H1 (cell line): ENCODE results near the gene SPATA31E1. TPM values are rescaled to one million over a fixed set of nuclear protein-coding genes. Genes with fewer than 3 reads are reported as not detected.

Experiments used
- CTCF ChIA-PET: fragments of 300-600 bp; sonication (Branson Sonifier 250); formaldehyde crosslinking; loops from one replicate; lab custom pipeline; 2021; ENCODE audit not compliant: partially characterized antibody; lab: Charles Lee
- POLR2A ChIA-PET: fragments of 300-600 bp; sonication (Branson Sonifier 250); formaldehyde crosslinking; loops from one replicate; lab custom pipeline; 2021; ENCODE audit warnings: inconsistent platforms; ENCODE audit not compliant: partially characterized antibody; lab: Charles Lee
- DNase-seq, 2 experiments: peaks; one replicate each; pipeline versions ENCODE4 v3.0.0 to v3.0.0-alpha.2; 2010 to 2022; ENCODE audit warnings: low spot score in 2 of 2, low read depth in 1 of 2, mixed read lengths in 1 of 2
- FAIRE-seq: peaks from 2 replicates; lab custom pipeline; 2011; peaks lifted over from hg19 to GRCh38; lab: Jason Lieb, UNC
- H2AFZ ChIP-seq: 2 replicates; pipeline ENCODE4 v1.8.1; 2012; ENCODE audit warnings: low read length, inconsistent platforms
- H2AK5ac ChIP-seq: 2 replicates; pipeline ENCODE4 v1.6.1; 2013; ENCODE audit warnings: low read depth, low read length
- H2BK120ac ChIP-seq: replicated peaks from 2 replicates; pipeline ENCODE3; 2013; ENCODE audit warnings: low read depth, low read length, inconsistent platforms
- H2BK12ac ChIP-seq: 2 replicates; pipeline ENCODE4 v1.6.1; 2013; ENCODE audit warnings: low read depth, low read length
- H2BK15ac ChIP-seq: 2 replicates; pipeline ENCODE4 v1.6.1; 2013; ENCODE audit warnings: low read length
- H2BK20ac ChIP-seq: 2 replicates; pipeline ENCODE4 v1.6.1; 2013; ENCODE audit warnings: low read length
- H2BK5ac ChIP-seq: 2 replicates; pipeline ENCODE4 v1.6.1; 2013; ENCODE audit warnings: low read depth, low read length
- H3K14ac ChIP-seq: 2 replicates; pipeline ENCODE4 v1.6.1; 2013; ENCODE audit warnings: inconsistent platforms; ENCODE audit not compliant: insufficient read length
- H3K18ac ChIP-seq: 2 replicates; pipeline ENCODE4 v1.6.1; 2013; ENCODE audit warnings: low read length; ENCODE audit errors: extremely low read depth
- H3K23ac ChIP-seq: 2 replicates; pipeline ENCODE4 v1.6.1; 2013; ENCODE audit warnings: inconsistent platforms; ENCODE audit not compliant: insufficient read length
- H3K23me2 ChIP-seq: 2 replicates; pipeline ENCODE4 v1.6.1; 2013; ENCODE audit warnings: low read depth, low read length
- H3K27ac ChIP-seq: 2 replicates; pipeline ENCODE4 v1.6.1; 2011; ENCODE audit warnings: low read depth, low read length, inconsistent platforms
- H3K27me3 ChIP-seq, 4 experiments: replicated peaks in 1 of 4; 1 replicate in 1 of 4; 2 replicates in 3 of 4; pipeline versions ENCODE4 v1.6.1 to v1.8.1; 2011 to 2013; ENCODE audit warnings: low read length in 3 of 4, mild to moderate bottlenecking in 3 of 4, inconsistent platforms in 2 of 4, mixed read lengths in 2 of 4, moderate library complexity in 1 of 4; ENCODE audit not compliant: control insufficient read depth in 3 of 4, insufficient read depth in 3 of 4; ENCODE audit errors: extremely low read depth in 1 of 4
- H3K36me3 ChIP-seq, 4 experiments: 2 replicates each; pipeline versions ENCODE4 v1.6.1 to v1.8.1; 2011 to 2013; ENCODE audit warnings: mild to moderate bottlenecking in 4 of 4, low read length in 3 of 4, moderate library complexity in 2 of 4, control low read depth in 1 of 4, inconsistent platforms in 1 of 4; ENCODE audit not compliant: insufficient read depth in 4 of 4, control insufficient read depth in 2 of 4
- H3K4ac ChIP-seq: replicated peaks from 2 replicates; pipeline ENCODE3; 2013; ENCODE audit warnings: low read length, low read depth, mixed read lengths, inconsistent platforms; ENCODE audit not compliant: insufficient read length
- H3K4me1 ChIP-seq, 4 experiments: replicated peaks in 1 of 4; 1 replicate in 1 of 4; 2 replicates in 3 of 4; pipeline versions ENCODE4 v1.6.1 to v1.8.1; 2011 to 2013; ENCODE audit warnings: low read length in 3 of 4, inconsistent platforms in 2 of 4, mixed read lengths in 1 of 4; ENCODE audit not compliant: insufficient read depth in 4 of 4, control insufficient read depth in 3 of 4
- H3K4me2 ChIP-seq, 2 experiments: 2 replicates each; pipeline versions ENCODE4 v1.6.1 to v1.8.1; 2011 to 2013; ENCODE audit warnings: low read depth in 2 of 2, low read length in 2 of 2, control low read depth in 1 of 2, inconsistent platforms in 1 of 2, mild to moderate bottlenecking in 1 of 2; ENCODE audit not compliant: insufficient read depth in 1 of 2
- H3K4me3 ChIP-seq, 4 experiments: fragments of 200-600, 300-600 bp in 1 of 4; sonication (generic), shearing (Covaris generic), sonication (Bioruptor Twin) in 1 of 4; 2 replicates each; pipeline versions ENCODE4 v1.5.1 to v1.8.1; 2011 to 2016; ENCODE audit warnings: low read length in 4 of 4, low read depth in 3 of 4, control low read depth in 2 of 4, inconsistent platforms in 2 of 4, mild to moderate bottlenecking in 2 of 4, mixed read lengths in 1 of 4, moderate library complexity in 1 of 4; ENCODE audit not compliant: insufficient read depth in 2 of 4; ENCODE audit errors: extremely low read depth in 1 of 4
- H3K56ac ChIP-seq: replicated peaks from 2 replicates; pipeline ENCODE3; 2013; ENCODE audit warnings: low read depth, mild to moderate bottlenecking, mixed read lengths, low read length, inconsistent platforms; ENCODE audit not compliant: insufficient read length
- H3K79me1 ChIP-seq: 2 replicates; pipeline ENCODE4 v1.6.1; 2013; ENCODE audit warnings: low read depth, low read length, control low read depth
- H3K79me2 ChIP-seq, 2 experiments: 2 replicates each; pipeline versions ENCODE4 v1.6.1 to v1.8.1; 2012 to 2013; ENCODE audit warnings: low read length in 2 of 2, mild to moderate bottlenecking in 2 of 2, inconsistent platforms in 1 of 2; ENCODE audit not compliant: insufficient read depth in 2 of 2, control insufficient read depth in 1 of 2
- H3K9ac ChIP-seq, 4 experiments: replicated peaks in 1 of 4; 1 replicate in 1 of 4; 2 replicates in 3 of 4; pipeline versions ENCODE4 v1.6.1 to v1.8.1; 2011 to 2013; ENCODE audit warnings: low read depth in 3 of 4, low read length in 3 of 4, control low read depth in 2 of 4, mild to moderate bottlenecking in 2 of 4, moderate library complexity in 2 of 4, inconsistent platforms in 1 of 4; ENCODE audit errors: extremely low read depth in 1 of 4
- H3K9me3 ChIP-seq, 2 experiments: 2 replicates each; pipeline versions ENCODE4 v1.6.1 to v1.8.1; 2012 to 2013; ENCODE audit warnings: mild to moderate bottlenecking in 2 of 2, moderate library complexity in 2 of 2, control low read depth in 1 of 2, inconsistent platforms in 1 of 2, low read depth in 1 of 2, low read length in 1 of 2, mixed read lengths in 1 of 2; ENCODE audit not compliant: insufficient read depth in 2 of 2
- H4K20me1 ChIP-seq, 2 experiments: replicated peaks in 1 of 2; 2 replicates each; pipeline versions ENCODE3 to v1.8.1; 2011 to 2013; ENCODE audit warnings: inconsistent platforms in 2 of 2, low read length in 2 of 2, mild to moderate bottlenecking in 1 of 2; ENCODE audit not compliant: insufficient read depth in 2 of 2, control insufficient read depth in 1 of 2
- H4K5ac ChIP-seq: 2 replicates; pipeline ENCODE4 v1.6.1; 2013; ENCODE audit warnings: low read length, low read depth, mixed read lengths, inconsistent platforms; ENCODE audit not compliant: insufficient read length
- H4K8ac ChIP-seq: 2 replicates; pipeline ENCODE4 v1.8.0; 2013; ENCODE audit warnings: mild to moderate bottlenecking, moderate library complexity, low read length, inconsistent platforms; ENCODE audit not compliant: insufficient read depth; ENCODE audit errors: extremely low read depth
- H4K91ac ChIP-seq: replicated peaks from 2 replicates; pipeline ENCODE3; 2013; ENCODE audit warnings: low read length, mixed read lengths, inconsistent platforms; ENCODE audit not compliant: insufficient read length
- ASH2L ChIP-seq: fragments of 200-600, 300-600 bp; sonication (generic); IDR thresholded peaks from one replicate; pipeline ENCODE4 v1.7.1; 2017; ENCODE audit warnings: low read length
- GABPA ChIP-seq: IDR thresholded peaks from 2 replicates; pipeline ENCODE4 v1.6.1; 2011; ENCODE audit warnings: mild to moderate bottlenecking, low read length, moderate library complexity, borderline replicate concordance; ENCODE audit not compliant: insufficient read depth
- HDAC6 ChIP-seq: IDR thresholded peaks from one replicate; pipeline ENCODE4 v1.7.1; 2012; ENCODE audit warnings: low read depth, mild to moderate bottlenecking, inconsistent platforms, low read length, moderate library complexity
- JUN ChIP-seq: IDR thresholded peaks from 2 replicates; pipeline ENCODE4 v1.6.1; 2011; ENCODE audit warnings: low read depth, mild to moderate bottlenecking, improper control_type of control experiment, low read length
- KDM1A ChIP-seq: fragments of 200-600, 300-600 bp; sonication (generic); IDR thresholded peaks from 2 replicates; pipeline ENCODE4 v1.7.1; 2016; ENCODE audit warnings: mild to moderate bottlenecking, low read length, borderline replicate concordance
- KDM5A ChIP-seq: fragments of 200-600 bp; IDR thresholded peaks from 2 replicates; pipeline ENCODE4 v1.7.1; 2012; ENCODE audit warnings: mild to moderate bottlenecking, low read length, inconsistent platforms, mixed read lengths
- MAFK ChIP-seq: IDR thresholded peaks from 2 replicates; pipeline ENCODE4 v1.6.1; 2012; ENCODE audit warnings: low read depth, mild to moderate bottlenecking, improper control_type of control experiment, low read length
- POU5F1 ChIP-seq: IDR thresholded peaks from 2 replicates; pipeline ENCODE4 v1.6.1; 2011; ENCODE audit warnings: low read depth, mild to moderate bottlenecking, low read length, moderate library complexity
- RBBP5 ChIP-seq: IDR thresholded peaks from 2 replicates; pipeline ENCODE4 v1.7.1; 2012; ENCODE audit warnings: low read depth, mild to moderate bottlenecking, inconsistent platforms, low read length, moderate library complexity, borderline replicate concordance
- SIN3A ChIP-seq, 2 experiments: IDR thresholded peaks in 1 of 2; conservative IDR thresholded peaks in 1 of 2; 2 replicates each; pipeline ENCODE4 v1.6.1; 2011 to 2012; ENCODE audit warnings: low read length in 2 of 2, improper control_type of control experiment in 1 of 2, low read depth in 1 of 2, mild to moderate bottlenecking in 1 of 2
- SP1 ChIP-seq: IDR thresholded peaks from 2 replicates; pipeline ENCODE4 v1.6.1; 2011; ENCODE audit warnings: low read depth, low read length
- TCF12 ChIP-seq: IDR thresholded peaks from 2 replicates; pipeline ENCODE4 v1.6.1; 2011; ENCODE audit warnings: low read depth, mild to moderate bottlenecking, low read length
- WGBS, 2 experiments: shearing (Covaris generic) in 1 of 2; methylation state at CpG; one replicate each; pipeline versions ENCODE4 v1.1.6 to v1.1.7; 2013 to 2015; ENCODE audit warnings: low lambda C conversion rate in 2 of 2, mixed read lengths in 2 of 2, inconsistent platforms in 1 of 2, low coverage in 1 of 2, missing lambda C conversion rate in 1 of 2; ENCODE audit not compliant: insufficient replicate concordance in 2 of 2, insufficient coverage in 1 of 2, insufficient read length in 1 of 2; ENCODE audit errors: extremely low coverage in 1 of 2, missing lambda C conversion rate in 1 of 2; 5-methylcytosine and 5-hydroxymethylcytosine counted together
- polyA plus RNA-seq, 7 experiments: library from polyadenylated mRNA; depleted of rRNA in 3 of 7; stranded (reverse) in 5 of 7; unstranded in 2 of 7; fragments of >200 nt in 5 of 7; fragments of 200-250 nt in 2 of 7; gene quantifications; 1 replicate in 5 of 7; 2 replicates in 1 of 7; 4 replicates in 1 of 7; pipeline versions ENCODE4 v1.2.1 to v1.2.3, GENCODE V29; 2011 to 2013; ENCODE audit warnings: missing spikeins in 2 of 7, mixed read lengths in 2 of 7
- total RNA-seq: library from RNA; stranded (reverse); fragmentation: NEBNext Ultra II Directional; extraction: Animal tissue kit (Norgen Biotek cat#: 25700); gene quantifications from 2 replicates; pipeline ENCODE4 v1.2.1, GENCODE V29; 2021

The SPATA31E1 gene
- total and polyA plus RNA-seq, 2 of the 8 experiments (the other 6 are each of a cell fraction or from before 2014, with no cell fraction given), result 0.05 to 0.09 TPM

DNA sequence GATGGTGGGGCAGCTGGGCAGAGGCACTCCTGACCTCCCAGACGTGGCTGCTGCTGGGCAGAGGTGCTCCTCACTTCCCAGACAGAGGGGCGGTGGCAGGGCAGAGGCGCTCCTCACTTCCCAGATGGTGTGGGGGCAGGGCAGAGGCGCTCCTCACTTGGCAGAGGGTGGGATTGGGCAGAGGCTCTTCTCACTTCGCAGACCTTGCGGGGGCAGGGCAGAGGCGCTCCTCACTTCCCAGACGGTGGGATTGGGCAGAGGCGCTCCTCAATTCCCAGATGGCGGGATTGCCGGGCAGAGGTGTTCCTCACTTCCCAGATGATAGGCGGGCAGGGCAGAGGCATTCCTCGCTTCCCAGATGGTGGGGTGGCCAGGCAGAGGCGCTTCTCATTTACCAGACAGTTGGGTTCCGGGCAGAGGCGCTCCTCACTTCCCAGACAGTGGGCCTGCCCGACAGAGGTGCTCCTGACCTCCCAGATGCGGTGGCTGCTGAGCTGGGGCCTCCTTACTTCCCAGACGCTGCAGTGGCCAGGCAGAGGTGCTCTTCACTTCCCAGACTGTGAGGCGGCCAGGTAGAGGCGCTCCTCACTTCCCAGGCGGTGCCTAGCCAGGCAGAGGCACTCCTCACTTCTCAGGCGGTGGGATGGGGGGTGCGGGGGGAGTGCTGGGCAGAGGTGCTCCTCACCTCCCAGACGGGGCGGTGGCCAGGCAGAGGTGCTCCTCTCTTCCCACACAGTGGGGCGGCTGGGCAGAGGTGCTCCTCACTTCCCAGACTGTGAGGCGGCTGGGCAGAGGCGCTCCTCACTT is 25.3 kb upstream of the SPATA31E1 start:
- WGBS, 2 experiments, result 87% methylated on average over 20 of the region's 29 CpGs; no CpG with 5 or more reads in 1 of the 2 experiments
- FAIRE-seq (no peak), DNase-seq (no peak)
- H3K23me2 ChIP-seq, result no peaks in the 10 kb centered on the region
- H3K79me1 ChIP-seq, result no peaks in the 10 kb centered on the region
- H3K27me3 ChIP-seq, result no peaks in the 10 kb centered on the region; a peak in 1 of 7 replicates
- H2BK120ac ChIP-seq, result no peak overlapping the region
- H4K8ac ChIP-seq, result no peak overlapping the region; the same call in 1 of the 2 replicates
- no peak overlapping the region for H3K18ac ChIP-seq
- no peak overlapping the region for H3K56ac ChIP-seq
- H3K9me3 ChIP-seq, result peaks cover 5 to 19% of the 10 kb centered on the region in 2 experiments; a peak in 1 of 4 replicates
- no peak overlapping the region for H3K14ac ChIP-seq
- H2BK5ac ChIP-seq, result no peak overlapping the region
- ChIA-PET POLR2A (no interaction called here), CTCF (interaction anchor here (0.6 to 1.3 kb wide), 3 partner anchors 20 to 481 kb away, joined by 3 to 4 read pairs (median 3); no protein-coding TSS in a partner anchor)
- no peak overlapping the region for H3K4ac ChIP-seq
- no peak overlapping the region for H3K4me3 ChIP-seq
- no peak overlapping the region for H3K9ac ChIP-seq
- H4K20me1 ChIP-seq, result no peaks in the 10 kb centered on the region
- H2AFZ ChIP-seq, result no peak overlapping the region
- TF ChIP-seq ASH2L (no peak), POU5F1 (no peak), TCF12 (no peak), SIN3A (conservative IDR thresholded peaks at IDR 0.05 in 1 of 2, IDR thresholded peaks at IDR 0.05 in 1 of 2; ENCODE audit: low read depth in 1 of 2, low read length in 2 of 2) (no peak), JUN (no peak), HDAC6 (no peak), GABPA (no peak), RBBP5 (no peak), KDM1A (no peak), KDM5A (no peak), MAFK (no peak), SP1 (no peak)
- TF ChIP-seq, all 59 proteins: peak for 0
- Histone ChIP-seq H2AK5ac (no peak overlapping the region), H3K79me2 (no peaks in the 10 kb centered on the region), H4K91ac (no peak overlapping the region), H3K36me3 (no peaks in the 10 kb centered on the region), H4K5ac (no peak overlapping the region), H3K23ac (no peak overlapping the region), H3K4me2 (no peak overlapping the region), H2BK20ac (no peak overlapping the region), H2BK15ac (no peak overlapping the region), H3K4me1 (peaks cover 0 to 5% (median 0%) of the 10 kb centered on the region in 4 experiments; a peak in 3 of 7 replicates), H2BK12ac (no peak overlapping the region), H3K27ac (no peak overlapping the region)
